COLO668 (cell line): ENCODE measurements around the gene NQO2.
A peak's percentile ranks its signal among the peaks of the same experiment; 100 is the strongest.
"Not testable (repeated sequence)": the region's sequence is repeated elsewhere in the genome, so short reads cannot be mapped to it uniquely, and the experiment has no call there.

Experiments
- DNase-seq: peaks from one replicate; lab custom pipeline; 2025; ENCODE audit not compliant: unreplicated experiment; lab: John Stamatoyannopoulos, UW

Gene NQO2

GRCh38 chr6:3011592-3011991 is 11.9 kb downstream of the NQO2 start:
- DNase-seq: no peak

GRCh38 chr6:3013486-3013885 is 13.8 kb downstream of the NQO2 start:
- peak; percentile 9 for DNase-seq

- no peak for DNase-seq
Observed at GRCh38 chr6:3013901-3014674, 14.4 kb downstream of the NQO2 start.

GRCh38 chr6:3014675-3015066 is 15.0 kb downstream of the NQO2 start:
- DNase-seq: no peak

GRCh38 chr6:3015144-3015543 is 15.4 kb downstream of the NQO2 start:
- DNase-seq: no peak

- no peak for DNase-seq
Observed at GRCh38 chr6:3016473-3017280, 17.0 kb downstream of the NQO2 start.

GRCh38 chr6:3017304-3017703 is 17.6 kb downstream of the NQO2 start:
- no peak for DNase-seq

- DNase-seq: no peak
Observed at GRCh38 chr6:3019065-3019464, 19.4 kb downstream of the NQO2 start.

- no peak for DNase-seq
Observed at GRCh38 chr6:3019749-3020320, 20.1 kb downstream of the NQO2 start.

- DNase-seq: not testable (repeated sequence)
Observed at GRCh38 chr6:3020976-3021598, 21.4 kb downstream of the NQO2 start.

GRCh38 chr6:3022765-3023662 is 23.3 kb downstream of the NQO2 start:
- DNase-seq: peak; percentile 17

GRCh38 chr6:3023663-3024483 is 24.2 kb downstream of the NQO2 start:
- DNase-seq: peak; percentile 76

- no peak for DNase-seq
Observed at GRCh38 chr6:3026791-3027626, 27.3 kb downstream of the NQO2 start.

- not testable (repeated sequence) for DNase-seq
Observed at GRCh38 chr6:3028156-3028555, 28.5 kb downstream of the NQO2 start.

GRCh38 chr6:3031857-3032640 is 32.4 kb downstream of the NQO2 start:
- peak; percentile 52 for DNase-seq

GRCh38 chr6:3032986-3033385 is 33.3 kb downstream of the NQO2 start:
- no peak for DNase-seq

GRCh38 chr6:3033652-3034051 is 34.0 kb downstream of the NQO2 start:
- no peak for DNase-seq

- DNase-seq: no peak
Observed at GRCh38 chr6:3035397-3035796, 35.7 kb downstream of the NQO2 start.
